ENCODE measurements around the gene FGD2. TPM values are rescaled to one million over a fixed set of nuclear protein-coding genes. Genes with fewer than 3 reads are reported as not detected.

The FGD2 gene
- total RNA-seq, 1 experiment from 2014 or later: 0.13 TPM

DNA sequence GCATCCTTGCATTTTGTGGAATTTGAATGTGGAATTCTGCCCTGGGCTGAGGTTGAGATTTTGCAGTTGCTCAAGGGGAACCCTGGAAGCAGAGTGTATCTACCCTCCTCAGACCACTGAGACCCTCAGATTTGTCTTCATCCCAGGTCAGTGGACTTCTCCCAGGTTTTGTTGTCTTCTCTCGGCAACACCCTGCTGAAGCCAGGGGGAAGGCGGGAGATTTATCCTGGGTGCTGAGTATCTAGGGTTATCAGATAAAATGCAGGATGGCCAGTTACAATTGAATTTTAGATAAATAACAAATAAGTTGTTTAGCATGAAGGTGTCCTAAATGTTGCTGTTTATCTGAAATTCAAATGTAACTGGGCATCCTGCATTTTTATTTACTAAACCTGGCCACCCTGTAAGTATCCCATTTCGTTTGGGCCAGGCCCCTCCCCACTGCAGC lies 43.0 kb downstream of the FGD2 start:
- H2BK12ac ChIP-seq (ENCODE audit: insufficient read length, low read depth, low read length): no peak overlapping the region
- Mint-ChIP-seq H3K9me3 (no peaks in the 10 kb centered on the region), H3K4me3 (no peak overlapping the region), H3K36me3 (ENCODE audit: insufficient read depth in 1 of 3, low read depth in 3 of 3) (no peaks in the 10 kb centered on the region; a peak in 1 of 7 replicates), H3K4me1 (peaks cover 13 to 26% of the 10 kb centered on the region in 2 experiments), H3K27me3 (ENCODE audit: low read depth) (no peaks in the 10 kb centered on the region), H3K27ac (peak overlapping the region in 1 of 3 experiments; percentile 78; a peak in 2 of 7 replicates)
- no peak overlapping the region for H4K8ac ChIP-seq (replicated peaks; ENCODE audit: insufficient read length, low read depth, low read length)
- DNase-seq: no peak
- WGBS (ENCODE audit: extremely low coverage, insufficient read length, low lambda C conversion rate): no CpG with 5 or more reads among the region's 3 CpGs
- H3T11ph ChIP-seq (ENCODE audit: low read length): no peak overlapping the region
- no peaks in the 10 kb centered on the region for H3K9me3 ChIP-seq (ENCODE audit: control insufficient read depth, low read depth, low read length)
- H3K27me3 ChIP-seq (ENCODE audit: insufficient read depth, low read length): no peaks in the 10 kb centered on the region
- H3K79me2 ChIP-seq (ENCODE audit: insufficient read depth, low read length): no peaks in the 10 kb centered on the region
- no peak overlapping the region for H2AK5ac ChIP-seq (ENCODE audit: insufficient read length, low read length)
- H3K14ac ChIP-seq (ENCODE audit: insufficient read depth, low read length): no peak overlapping the region
- H3K4me1 ChIP-seq (ENCODE audit: insufficient read depth, low read length): peaks cover 3% of the 10 kb centered on the region; the same call in 1 of the 2 replicates
- no peaks in the 10 kb centered on the region for H4K20me1 ChIP-seq (ENCODE audit: control insufficient read depth, insufficient read depth, insufficient read length)
- H3K4me2 ChIP-seq (ENCODE audit: insufficient read depth, insufficient read length, low read length): no peak overlapping the region
- no peak overlapping the region for H2BK120ac ChIP-seq (ENCODE audit: low read depth, low read length, poor library complexity, severe bottlenecking)
- H4K5ac ChIP-seq (ENCODE audit: insufficient read length, low read depth, low read length): no peak overlapping the region
- no peak overlapping the region for H3K27ac ChIP-seq (ENCODE audit: insufficient read length, low read depth, low read length)
- no peak overlapping the region for H4K91ac ChIP-seq (ENCODE audit: insufficient read length, low read depth, low read length)
- H2BK20ac ChIP-seq (ENCODE audit: low read depth, low read length, poor library complexity, severe bottlenecking): no peak overlapping the region
- TF ChIP-seq, protein P1, sequence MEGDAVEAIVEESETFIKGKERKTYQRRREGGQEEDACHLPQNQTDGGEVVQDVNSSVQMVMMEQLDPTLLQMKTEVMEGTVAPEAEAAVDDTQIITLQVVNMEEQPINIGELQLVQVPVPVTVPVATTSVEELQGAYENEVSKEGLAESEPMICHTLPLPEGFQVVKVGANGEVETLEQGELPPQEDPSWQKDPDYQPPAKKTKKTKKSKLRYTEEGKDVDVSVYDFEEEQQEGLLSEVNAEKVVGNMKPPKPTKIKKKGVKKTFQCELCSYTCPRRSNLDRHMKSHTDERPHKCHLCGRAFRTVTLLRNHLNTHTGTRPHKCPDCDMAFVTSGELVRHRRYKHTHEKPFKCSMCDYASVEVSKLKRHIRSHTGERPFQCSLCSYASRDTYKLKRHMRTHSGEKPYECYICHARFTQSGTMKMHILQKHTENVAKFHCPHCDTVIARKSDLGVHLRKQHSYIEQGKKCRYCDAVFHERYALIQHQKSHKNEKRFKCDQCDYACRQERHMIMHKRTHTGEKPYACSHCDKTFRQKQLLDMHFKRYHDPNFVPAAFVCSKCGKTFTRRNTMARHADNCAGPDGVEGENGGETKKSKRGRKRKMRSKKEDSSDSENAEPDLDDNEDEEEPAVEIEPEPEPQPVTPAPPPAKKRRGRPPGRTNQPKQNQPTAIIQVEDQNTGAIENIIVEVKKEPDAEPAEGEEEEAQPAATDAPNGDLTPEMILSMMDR (conservative IDR thresholded peaks at IDR 0.05): no peak
- H2AFZ ChIP-seq (ENCODE audit: low read length): no peak overlapping the region
- no peak overlapping the region for H3K9ac ChIP-seq (ENCODE audit: extremely low read depth, insufficient read length, low read length)
- H3K4ac ChIP-seq (ENCODE audit: low read depth, low read length): no peak overlapping the region
- no peak overlapping the region for H3K56ac ChIP-seq (ENCODE audit: insufficient read length, low read depth, low read length)
- H3K23me2 ChIP-seq (ENCODE audit: insufficient read length, low read depth, low read length, poor library complexity, severe bottlenecking): no peaks in the 10 kb centered on the region
- no peak overlapping the region for H3K23ac ChIP-seq (ENCODE audit: insufficient read length, low read depth, low read length)
- H3K18ac ChIP-seq (ENCODE audit: insufficient read length, low read depth, low read length): no peak overlapping the region
- H2BK15ac ChIP-seq (ENCODE audit: low read depth, low read length): no peak overlapping the region
- H3K79me1 ChIP-seq (ENCODE audit: insufficient read depth, low read depth, low read length, poor library complexity, severe bottlenecking): no peaks in the 10 kb centered on the region
- no peak overlapping the region for H2BK5ac ChIP-seq (ENCODE audit: insufficient read length, low read length)
